ENCODE data around the gene FAM13A.
"Not testable (repeated sequence)": the region's sequence is repeated elsewhere in the genome, so short reads cannot be mapped to it uniquely, and the experiment has no call there.

- TF ChIP-seq EZH2 (IDR thresholded peaks at IDR 0.05; ENCODE audit: borderline replicate concordance); CTCF (IDR thresholded peaks at IDR 0.05; ENCODE audit: poor library complexity); EZH2phosphoT487 (IDR thresholded peaks at IDR 0.05; ENCODE audit: low read depth, severe bottlenecking, unreplicated experiment): not testable (repeated sequence)
These were observed 42.1 kb downstream of the FAM13A start for GRCh38 chr4:89014897-89015296.

All from hepatocyte (in vitro differentiated cells).